DOHH2 (cell line): ENCODE data around the gene SKIL.

Source experiments
- EZH2phosphoT487 ChIP-seq: fragments of 200-600 bp; sonication (generic); IDR thresholded peaks from 2 replicates; pipeline ENCODE4 v1.6.1; 2017; ENCODE audit warnings: borderline replicate concordance, mild to moderate bottlenecking, antibody characterized with exemption, low read length, moderate library complexity, mixed read lengths
- TF ChIP-seq, protein P1 (sequence below): fragments of 200-600 bp; sonication (generic); IDR thresholded peaks from one replicate; pipeline ENCODE4 v1.5.1; 2014; ENCODE audit warnings: antibody characterized with exemption, mild to moderate bottlenecking, low read depth, low read length; ENCODE audit not compliant: poor library complexity, severe bottlenecking

DNA sequence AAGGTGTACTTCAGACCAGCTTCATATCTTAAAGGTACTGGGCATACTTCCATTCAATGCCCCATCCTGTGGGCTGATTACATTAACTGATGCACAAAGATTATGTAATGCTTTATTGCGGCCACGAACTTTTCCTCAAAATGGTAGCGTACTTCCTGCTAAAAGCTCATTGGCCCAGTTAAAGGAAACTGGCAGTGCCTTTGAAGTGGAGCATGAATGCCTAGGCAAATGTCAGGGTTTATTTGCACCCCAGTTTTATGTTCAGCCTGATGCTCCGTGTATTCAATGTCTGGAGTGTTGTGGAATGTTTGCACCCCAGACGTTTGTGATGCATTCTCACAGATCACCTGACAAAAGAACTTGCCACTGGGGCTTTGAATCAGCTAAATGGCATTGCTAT lies 3.4 kb downstream of the SKIL start:
- TF ChIP-seq, protein P1, sequence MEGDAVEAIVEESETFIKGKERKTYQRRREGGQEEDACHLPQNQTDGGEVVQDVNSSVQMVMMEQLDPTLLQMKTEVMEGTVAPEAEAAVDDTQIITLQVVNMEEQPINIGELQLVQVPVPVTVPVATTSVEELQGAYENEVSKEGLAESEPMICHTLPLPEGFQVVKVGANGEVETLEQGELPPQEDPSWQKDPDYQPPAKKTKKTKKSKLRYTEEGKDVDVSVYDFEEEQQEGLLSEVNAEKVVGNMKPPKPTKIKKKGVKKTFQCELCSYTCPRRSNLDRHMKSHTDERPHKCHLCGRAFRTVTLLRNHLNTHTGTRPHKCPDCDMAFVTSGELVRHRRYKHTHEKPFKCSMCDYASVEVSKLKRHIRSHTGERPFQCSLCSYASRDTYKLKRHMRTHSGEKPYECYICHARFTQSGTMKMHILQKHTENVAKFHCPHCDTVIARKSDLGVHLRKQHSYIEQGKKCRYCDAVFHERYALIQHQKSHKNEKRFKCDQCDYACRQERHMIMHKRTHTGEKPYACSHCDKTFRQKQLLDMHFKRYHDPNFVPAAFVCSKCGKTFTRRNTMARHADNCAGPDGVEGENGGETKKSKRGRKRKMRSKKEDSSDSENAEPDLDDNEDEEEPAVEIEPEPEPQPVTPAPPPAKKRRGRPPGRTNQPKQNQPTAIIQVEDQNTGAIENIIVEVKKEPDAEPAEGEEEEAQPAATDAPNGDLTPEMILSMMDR = no peak
- TF ChIP-seq EZH2phosphoT487 = no peak
